ENCODE data around the gene STK4. TPM values are rescaled to one million over a fixed set of nuclear protein-coding genes. Genes with fewer than 3 reads are reported as not detected.

Gene STK4
- 100 to 1,000 TPM; 151 to 170 TPM for total RNA-seq

GRCh38 chr20:44966030-44966961 lies at the start of gene STK4:
Gene STK4 (plus strand): TSS chr20:44966512. CDS start chr20:44966569, 57 bp downstream.
- Mint-ChIP-seq H3K4me3 (peak within 1 kb of the TSS; percentile 93), H3K36me3 (peaks cover 39% of the 10 kb centered on the region), H3K27me3 (no peaks in the 10 kb centered on the region), H3K9me3 (ENCODE audit: low read depth) (no peaks in the 10 kb centered on the region), H3K4me1 (peaks cover 72% of the 10 kb centered on the region), H3K27ac (peak within 1 kb of the TSS; percentile 98)
- ATAC-seq, result peak; percentile 83
- CTCF ChIA-PET, result interaction anchor here (1.1 to 5.6 kb wide), 6 partner anchors 12 to 78 kb away, joined by 3 to 31 read pairs (median 5); no protein-coding TSS in a partner anchor
- peak; percentile 96 for DNase-seq

GRCh38 chr20:44916586-44916985 lies 49.7 kb upstream of the STK4 start:
- Mint-ChIP-seq H3K4me1 (peaks cover 26% of the 10 kb centered on the region), H3K36me3 (peaks cover 32% of the 10 kb centered on the region), H3K27me3 (no peaks in the 10 kb centered on the region), H3K4me3 (no peak overlapping the region), H3K27ac (no peak overlapping the region), H3K9me3 (ENCODE audit: low read depth) (no peaks in the 10 kb centered on the region)
- CTCF ChIA-PET, result interaction anchor here (1.1 kb wide), 1 partner anchor 183 kb away, joined by 4 read pairs; no protein-coding TSS in a partner anchor
- no peak for DNase-seq
- ATAC-seq, result no peak

GRCh38 chr20:44917399-44917798 lies 48.9 kb upstream of the STK4 start:
- Mint-ChIP-seq H3K4me3 (no peak overlapping the region), H3K27ac (no peak overlapping the region), H3K4me1 (peaks cover 22% of the 10 kb centered on the region), H3K9me3 (ENCODE audit: low read depth) (no peaks in the 10 kb centered on the region), H3K36me3 (peaks cover 31% of the 10 kb centered on the region), H3K27me3 (no peaks in the 10 kb centered on the region)
- ATAC-seq, result no peak
- CTCF ChIA-PET, result interaction anchor here (1.0 to 1.1 kb wide), 2 partner anchors 20 to 182 kb away, joined by 3 to 4 read pairs; no protein-coding TSS in a partner anchor
- no peak for DNase-seq

- Mint-ChIP-seq H3K27me3 (no peaks in the 10 kb centered on the region), H3K9me3 (ENCODE audit: low read depth) (no peaks in the 10 kb centered on the region), H3K4me1 (peaks cover 20% of the 10 kb centered on the region), H3K36me3 (peaks cover 25% of the 10 kb centered on the region), H3K4me3 (no peak overlapping the region), H3K27ac (no peak overlapping the region)
- no peak for ATAC-seq
- CTCF ChIA-PET, result interaction anchor here (1.0 to 1.1 kb wide), 2 partner anchors 19 to 44 kb away, joined by 3 read pairs; no protein-coding TSS in a partner anchor
- no peak for DNase-seq
Measured at GRCh38 chr20:44918342-44918741, 48.0 kb upstream of the STK4 start.

- H3K36me3 Mint-ChIP-seq, result peaks cover 21% of the 10 kb centered on the region
- DNase-seq, result no peak
- CTCF ChIA-PET, result interaction anchor here (1.0 to 1.1 kb wide), 2 partner anchors 19 to 44 kb away, joined by 3 read pairs; no protein-coding TSS in a partner anchor
Measured at GRCh38 chr20:44918761-44919160, 47.6 kb upstream of the STK4 start.

GRCh38 chr20:44921447-44921846 lies 44.9 kb upstream of the STK4 start:
- CTCF ChIA-PET, result interaction anchor here (1.0 kb wide), 1 partner anchor 14 kb away, joined by 3 read pairs; no protein-coding TSS in a partner anchor
- no peak for ATAC-seq

More at GRCh38 chr20:44918761-44919160, 47.6 kb upstream of the STK4 start:
- H3K27ac Mint-ChIP-seq, result no peak overlapping the region
- no peaks in the 10 kb centered on the region for H3K27me3 Mint-ChIP-seq
- ATAC-seq, result no peak
- H3K4me1 Mint-ChIP-seq, result peaks cover 19% of the 10 kb centered on the region
- no peaks in the 10 kb centered on the region for H3K9me3 Mint-ChIP-seq (ENCODE audit: low read depth)
- no peak overlapping the region for H3K4me3 Mint-ChIP-seq

GRCh38 chr20:44924541-44924940 lies 41.8 kb upstream of the STK4 start:
- DNase-seq, result no peak
- Mint-ChIP-seq H3K9me3 (ENCODE audit: low read depth) (no peaks in the 10 kb centered on the region), H3K4me3 (no peak overlapping the region), H3K4me1 (no peaks in the 10 kb centered on the region), H3K27ac (no peak overlapping the region), H3K27me3 (no peaks in the 10 kb centered on the region), H3K36me3 (peaks cover 15% of the 10 kb centered on the region)
- CTCF ChIA-PET, result interaction anchor here (0.5 to 0.6 kb wide), 2 partner anchors 38 to 85 kb away, joined by 3 to 4 read pairs; no protein-coding TSS in a partner anchor
- no peak for ATAC-seq

More at GRCh38 chr20:44921447-44921846, 44.9 kb upstream of the STK4 start:
- no peaks in the 10 kb centered on the region for H3K9me3 Mint-ChIP-seq (ENCODE audit: low read depth)
- H3K27ac Mint-ChIP-seq, result no peak overlapping the region
- peaks cover 20% of the 10 kb centered on the region for H3K36me3 Mint-ChIP-seq
- H3K4me3 Mint-ChIP-seq, result no peak overlapping the region
- no peak for DNase-seq
- H3K27me3 Mint-ChIP-seq, result no peaks in the 10 kb centered on the region
- H3K4me1 Mint-ChIP-seq, result no peaks in the 10 kb centered on the region

GRCh38 chr20:44928595-44928994 lies 37.7 kb upstream of the STK4 start:
- Mint-ChIP-seq H3K27me3 (no peaks in the 10 kb centered on the region), H3K4me1 (no peaks in the 10 kb centered on the region), H3K4me3 (no peak overlapping the region), H3K27ac (no peak overlapping the region), H3K9me3 (ENCODE audit: low read depth) (no peaks in the 10 kb centered on the region), H3K36me3 (peaks cover 15% of the 10 kb centered on the region)
- ATAC-seq (no peak), DNase-seq (no peak)
- CTCF ChIA-PET, result no interaction called here

- Mint-ChIP-seq H3K4me1 (no peaks in the 10 kb centered on the region), H3K27ac (no peak overlapping the region), H3K9me3 (ENCODE audit: low read depth) (no peaks in the 10 kb centered on the region), H3K4me3 (no peak overlapping the region), H3K36me3 (peaks cover 13% of the 10 kb centered on the region), H3K27me3 (no peaks in the 10 kb centered on the region)
- ATAC-seq, result no peak
- CTCF ChIA-PET, result no interaction called here
- DNase-seq, result no peak
Measured at GRCh38 chr20:44930517-44931168, 35.7 kb upstream of the STK4 start.

GRCh38 chr20:44931911-44932310 lies 34.4 kb upstream of the STK4 start:
- DNase-seq, result no peak
- no peaks in the 10 kb centered on the region for H3K9me3 Mint-ChIP-seq (ENCODE audit: low read depth)
- H3K27me3 Mint-ChIP-seq, result no peaks in the 10 kb centered on the region
- peaks cover 18% of the 10 kb centered on the region for H3K36me3 Mint-ChIP-seq
- no peak overlapping the region for H3K27ac Mint-ChIP-seq
- no peak for ATAC-seq
- CTCF ChIA-PET, result interaction anchor here (1.3 kb wide), 1 partner anchor 165 kb away, joined by 3 read pairs; no protein-coding TSS in a partner anchor
- no peak overlapping the region for H3K4me3 Mint-ChIP-seq
- H3K4me1 Mint-ChIP-seq, result no peaks in the 10 kb centered on the region

GRCh38 chr20:44932916-44933315 lies 33.4 kb upstream of the STK4 start:
- no peaks in the 10 kb centered on the region for H3K9me3 Mint-ChIP-seq (ENCODE audit: low read depth)
- CTCF ChIA-PET, result interaction anchor here (1.3 kb wide), 1 partner anchor 164 kb away, joined by 3 read pairs; no protein-coding TSS in a partner anchor

GRCh38 chr20:44936510-44936909 lies 29.8 kb upstream of the STK4 start:
- Mint-ChIP-seq H3K27ac (no peak overlapping the region), H3K4me3 (no peak overlapping the region), H3K4me1 (no peaks in the 10 kb centered on the region), H3K36me3 (peaks cover 24% of the 10 kb centered on the region), H3K9me3 (ENCODE audit: low read depth) (no peaks in the 10 kb centered on the region), H3K27me3 (no peaks in the 10 kb centered on the region)
- CTCF ChIA-PET, result interaction anchor here (1.1 to 1.6 kb wide), 2 partner anchors 10 to 15 kb away, joined by 3 to 4 read pairs; no protein-coding TSS in a partner anchor
- DNase-seq, result no peak
- ATAC-seq, result no peak

More at GRCh38 chr20:44932916-44933315, 33.4 kb upstream of the STK4 start:
- no peak for ATAC-seq
- Mint-ChIP-seq H3K4me3 (no peak overlapping the region), H3K36me3 (peaks cover 22% of the 10 kb centered on the region), H3K27ac (no peak overlapping the region), H3K27me3 (no peaks in the 10 kb centered on the region), H3K4me1 (no peaks in the 10 kb centered on the region)
- DNase-seq, result no peak

- Mint-ChIP-seq H3K36me3 (peaks cover 27% of the 10 kb centered on the region), H3K27me3 (no peaks in the 10 kb centered on the region), H3K9me3 (ENCODE audit: low read depth) (no peaks in the 10 kb centered on the region), H3K27ac (no peak overlapping the region), H3K4me3 (no peak overlapping the region), H3K4me1 (no peaks in the 10 kb centered on the region)
- CTCF ChIA-PET, result interaction anchor here (1.4 to 1.5 kb wide), 2 partner anchors 10 to 21 kb away, joined by 3 to 5 read pairs; no protein-coding TSS in a partner anchor
- DNase-seq (no peak), ATAC-seq (no peak)
Measured at GRCh38 chr20:44938637-44939036, 27.7 kb upstream of the STK4 start.
